BLaER1 (cell line): ENCODE measurements around the gene TRAF2.

Experiments used
- H3K27ac ChIP-seq: shearing (Covaris generic); formaldehyde crosslinking; 2 replicates; pipeline ENCODE4 v1.8.1; 2022
- H3K27me3 ChIP-seq: shearing (Covaris generic); formaldehyde crosslinking; 2 replicates; pipeline ENCODE4 v1.8.1; 2022
- H3K36me3 ChIP-seq: shearing (Covaris generic); formaldehyde crosslinking; 2 replicates; pipeline ENCODE4 v1.8.1; 2022
- H3K4me1 ChIP-seq: shearing (Covaris generic); formaldehyde crosslinking; 2 replicates; pipeline ENCODE4 v1.8.1; 2022
- H3K4me2 ChIP-seq: shearing (Covaris generic); formaldehyde crosslinking; 2 replicates; pipeline ENCODE4 v1.8.1; 2022
- H3K4me3 ChIP-seq: shearing (Covaris generic); formaldehyde crosslinking; 2 replicates; pipeline ENCODE4 v1.8.1; 2022
- H3K9ac ChIP-seq: shearing (Covaris generic); formaldehyde crosslinking; 2 replicates; pipeline ENCODE4 v1.8.1; 2022
- H3K9me3 ChIP-seq: shearing (Covaris generic); formaldehyde crosslinking; 2 replicates; pipeline ENCODE4 v1.8.1; 2022
- H4K20me1 ChIP-seq: shearing (Covaris generic); formaldehyde crosslinking; 2 replicates; pipeline ENCODE4 v1.8.1; 2022
- Cebpa-rat ChIP-seq: shearing (Covaris generic); IDR thresholded peaks from 2 replicates; pipeline ENCODE4 v1.8.1; 2022

Gene TRAF2

GRCh38 chr9:136925414-136926153 lies 39.3 kb downstream of the TRAF2 start:
- Histone ChIP-seq H4K20me1 (peaks cover 31% of the 10 kb centered on the region), H3K27ac (no peak overlapping the region), H3K4me1 (no peaks in the 10 kb centered on the region), H3K9me3 (no peaks in the 10 kb centered on the region), H3K9ac (no peak overlapping the region), H3K4me2 (no peak overlapping the region), H3K4me3 (no peak overlapping the region), H3K27me3 (no peaks in the 10 kb centered on the region), H3K36me3 (peaks cover 99% of the 10 kb centered on the region)
- TF ChIP-seq Cebpa-rat, result no peak

- Histone ChIP-seq H3K36me3 (peaks cover 99% of the 10 kb centered on the region), H3K9me3 (no peaks in the 10 kb centered on the region), H3K27me3 (no peaks in the 10 kb centered on the region), H3K4me1 (no peaks in the 10 kb centered on the region), H3K4me3 (no peak overlapping the region), H3K9ac (no peak overlapping the region), H4K20me1 (peaks cover 31% of the 10 kb centered on the region), H3K27ac (no peak overlapping the region), H3K4me2 (no peak overlapping the region)
- no peak for TF ChIP-seq Cebpa-rat
Observed at GRCh38 chr9:136926154-136926704, 39.9 kb downstream of the TRAF2 start.

DNA sequence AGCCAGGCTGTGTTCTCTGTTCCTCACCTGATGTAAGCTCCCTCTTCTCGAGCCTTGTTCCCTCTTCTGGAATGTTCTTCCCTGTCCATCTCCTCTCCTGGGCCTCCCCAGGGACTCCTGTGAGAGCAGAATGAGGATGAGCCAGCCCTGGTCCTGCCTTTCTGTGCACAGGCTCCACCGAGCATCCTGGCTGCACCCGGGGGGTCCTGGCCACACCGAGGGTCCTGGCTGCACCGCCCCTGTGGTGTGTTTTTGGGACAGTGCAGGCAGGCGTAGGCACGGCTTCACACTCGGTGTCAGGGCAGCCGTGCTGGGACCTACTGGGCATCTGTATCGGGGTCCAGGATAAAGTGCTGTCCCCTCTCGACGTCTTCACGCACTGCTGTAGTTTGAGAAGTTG lies 40.4 kb downstream of the TRAF2 start:
- H3K27me3 ChIP-seq, result no peaks in the 10 kb centered on the region
- no peak overlapping the region for H3K9ac ChIP-seq
- no peak overlapping the region for H3K27ac ChIP-seq
- no peak for TF ChIP-seq Cebpa-rat
- peaks cover 31% of the 10 kb centered on the region for H4K20me1 ChIP-seq
- H3K4me2 ChIP-seq, result no peak overlapping the region
- no peak overlapping the region for H3K4me3 ChIP-seq
- H3K4me1 ChIP-seq, result no peaks in the 10 kb centered on the region
- peaks cover 99% of the 10 kb centered on the region for H3K36me3 ChIP-seq
- H3K9me3 ChIP-seq, result no peaks in the 10 kb centered on the region

GRCh38 chr9:136927343-136928271 lies 41.3 kb downstream of the TRAF2 start:
- no peak overlapping the region for H3K4me2 ChIP-seq
- H4K20me1 ChIP-seq, result peaks cover 31% of the 10 kb centered on the region
- no peak overlapping the region for H3K4me3 ChIP-seq
- peaks cover 91% of the 10 kb centered on the region for H3K36me3 ChIP-seq
- H3K4me1 ChIP-seq, result no peaks in the 10 kb centered on the region
- H3K27me3 ChIP-seq, result no peaks in the 10 kb centered on the region
- H3K9ac ChIP-seq, result 0 out of 2 replicates have a peak overlapping the region, but pooled peaks have one; percentile 8
- no peak for TF ChIP-seq Cebpa-rat
- no peak overlapping the region for H3K27ac ChIP-seq
- no peaks in the 10 kb centered on the region for H3K9me3 ChIP-seq

DNA sequence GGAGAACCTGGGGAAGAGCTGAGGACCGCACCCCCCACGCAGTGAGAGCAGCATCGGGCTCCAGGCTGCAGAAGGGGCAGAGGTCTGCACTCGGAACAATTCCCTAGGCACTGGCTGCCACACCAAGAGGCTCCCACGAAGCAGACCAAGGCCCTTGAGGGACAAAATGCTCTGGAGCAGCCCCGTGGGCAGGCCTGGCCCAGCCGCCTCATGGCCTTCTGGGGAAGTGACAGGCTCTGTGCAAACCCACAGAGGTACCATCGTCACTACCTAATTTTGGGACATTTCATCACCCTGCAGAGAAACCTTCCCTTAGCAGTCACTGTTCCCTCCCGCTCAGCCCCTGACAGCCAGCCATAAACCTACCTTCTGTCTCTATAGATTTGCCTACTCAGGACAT lies 42.3 kb downstream of the TRAF2 start:
- TF ChIP-seq Cebpa-rat, result no peak
- H3K9me3 ChIP-seq, result no peaks in the 10 kb centered on the region
- peaks cover 31% of the 10 kb centered on the region for H4K20me1 ChIP-seq
- H3K36me3 ChIP-seq, result peaks cover 89% of the 10 kb centered on the region
- no peak overlapping the region for H3K9ac ChIP-seq
- no peak overlapping the region for H3K27ac ChIP-seq
- H3K4me1 ChIP-seq, result no peaks in the 10 kb centered on the region
- no peak overlapping the region for H3K4me3 ChIP-seq
- H3K4me2 ChIP-seq, result no peak overlapping the region
- no peaks in the 10 kb centered on the region for H3K27me3 ChIP-seq

GRCh38 chr9:136930014-136930413 lies 43.7 kb downstream of the TRAF2 start:
- Histone ChIP-seq H4K20me1 (peaks cover 31% of the 10 kb centered on the region), H3K27me3 (no peaks in the 10 kb centered on the region), H3K27ac (no peak overlapping the region), H3K9me3 (no peaks in the 10 kb centered on the region), H3K4me2 (no peak overlapping the region), H3K4me1 (no peaks in the 10 kb centered on the region), H3K36me3 (peaks cover 89% of the 10 kb centered on the region), H3K4me3 (no peak overlapping the region), H3K9ac (no peak overlapping the region)
- no peak for TF ChIP-seq Cebpa-rat

GRCh38 chr9:136931611-136932130 lies 45.4 kb downstream of the TRAF2 start:
- no peak overlapping the region for H3K4me3 ChIP-seq
- H3K4me1 ChIP-seq, result no peaks in the 10 kb centered on the region
- no peak overlapping the region for H3K9ac ChIP-seq
- peaks cover 23% of the 10 kb centered on the region for H4K20me1 ChIP-seq
- no peak overlapping the region for H3K4me2 ChIP-seq
- no peak overlapping the region for H3K27ac ChIP-seq
- no peaks in the 10 kb centered on the region for H3K9me3 ChIP-seq
- no peaks in the 10 kb centered on the region for H3K27me3 ChIP-seq
- peaks cover 79% of the 10 kb centered on the region for H3K36me3 ChIP-seq
- TF ChIP-seq Cebpa-rat, result no peak

DNA sequence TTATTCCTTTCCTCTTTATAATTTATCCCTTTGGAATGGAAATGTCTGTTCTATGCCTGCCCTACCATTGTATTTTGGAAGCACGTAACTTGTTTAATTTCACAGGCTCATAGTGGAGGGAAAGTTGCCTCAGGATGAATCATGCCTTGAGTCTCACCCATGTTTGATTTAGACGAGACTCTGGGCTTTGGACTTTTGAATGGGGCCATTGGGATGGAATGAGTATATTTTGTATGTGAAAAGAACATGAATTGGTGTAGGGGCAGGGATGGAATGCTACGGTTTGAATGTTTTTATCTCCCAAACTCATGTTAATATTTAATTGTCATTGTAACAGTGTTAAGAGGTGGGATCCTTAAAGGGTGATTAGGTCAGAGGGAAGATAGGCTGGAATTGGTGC lies 48.0 kb downstream of the TRAF2 start:
- TF ChIP-seq Cebpa-rat, result no peak
- Histone ChIP-seq H3K27ac (no peak overlapping the region), H3K4me2 (no peak overlapping the region), H3K36me3 (peaks cover 77% of the 10 kb centered on the region), H3K27me3 (no peaks in the 10 kb centered on the region), H3K4me1 (no peaks in the 10 kb centered on the region), H3K9me3 (peaks cover 4% of the 10 kb centered on the region; the same call in 1 of the 2 replicates), H4K20me1 (peaks cover 13% of the 10 kb centered on the region), H3K9ac (no peak overlapping the region), H3K4me3 (no peak overlapping the region)

- Histone ChIP-seq H3K27me3 (no peaks in the 10 kb centered on the region), H3K27ac (no peak overlapping the region), H3K4me2 (no peak overlapping the region), H3K9ac (no peak overlapping the region), H3K4me3 (no peak overlapping the region), H3K36me3 (peaks cover 77% of the 10 kb centered on the region), H3K9me3 (peaks cover 4% of the 10 kb centered on the region; the same call in 1 of the 2 replicates), H3K4me1 (no peaks in the 10 kb centered on the region), H4K20me1 (peaks cover 27% of the 10 kb centered on the region)
- TF ChIP-seq Cebpa-rat, result no peak
Observed at GRCh38 chr9:136935651-136936050, 49.3 kb downstream of the TRAF2 start.
